HepG2 (cell line): ENCODE measurements around the gene FYB1. TPM values are rescaled to one million over a fixed set of nuclear protein-coding genes. Genes with fewer than 3 reads are reported as not detected.

ENCODE experiments used
- ARID3A ChIP-seq: IDR thresholded peaks from 2 replicates; pipeline ENCODE4 v1.6.1; 2012; ENCODE audit warnings: low read depth, low read length, improper control_type of control experiment
- ATAD3A ChIP-seq: sonication (generic); formaldehyde crosslinking; IDR thresholded peaks from 2 replicates; pipeline ENCODE4 v1.4.0; 2020; ENCODE audit warnings: missing genetic modification reagents
- DNMT3B ChIP-seq: conservative IDR thresholded peaks from 2 replicates; pipeline ENCODE4 v1.6.1; 2016; ENCODE audit warnings: missing biosample characterization, control low read depth
- DR1 ChIP-seq: sonication (generic); formaldehyde crosslinking; IDR thresholded peaks from 2 replicates; pipeline ENCODE4 v1.8.0; 2021; ENCODE audit warnings: mild to moderate bottlenecking, missing genetic modification reagents, inconsistent platforms
- HNF1A ChIP-seq, 2 experiments: sonication (generic) in 1 of 2; formaldehyde crosslinking in 1 of 2; IDR thresholded peaks; 2 replicates each; pipeline versions ENCODE4 v1.4.0 to v1.6.1; 2016 to 2020; ENCODE audit warnings: borderline replicate concordance in 1 of 2, low read depth in 1 of 2, mild to moderate bottlenecking in 1 of 2, missing genetic modification reagents in 1 of 2
- JUN ChIP-seq: sonication (generic); formaldehyde crosslinking; IDR thresholded peaks from 2 replicates; pipeline ENCODE4 v1.4.0; 2020; ENCODE audit warnings: mild to moderate bottlenecking, missing genetic modification reagents
- JUNB ChIP-seq: sonication (generic); formaldehyde crosslinking; IDR thresholded peaks from 2 replicates; pipeline ENCODE4 v1.8.0; 2022; ENCODE audit warnings: missing genetic modification reagents, mild to moderate bottlenecking, borderline replicate concordance
- SAP130 ChIP-seq: IDR thresholded peaks from 2 replicates; pipeline ENCODE4 v1.6.1; 2016; ENCODE audit warnings: low read depth
- SOX5 ChIP-seq: IDR thresholded peaks from 2 replicates; pipeline ENCODE4 v1.6.1; 2016; ENCODE audit warnings: borderline replicate concordance
- SP5 ChIP-seq: IDR thresholded peaks from 2 replicates; pipeline ENCODE4 v1.6.1; 2016; ENCODE audit warnings: low read depth, borderline replicate concordance
- SRF ChIP-seq: IDR thresholded peaks from 2 replicates; pipeline ENCODE4 v1.6.1; 2011; ENCODE audit warnings: mild to moderate bottlenecking, low read depth, low read length, moderate library complexity
- ZBTB7B ChIP-seq: sonication (generic); formaldehyde crosslinking; IDR thresholded peaks from 2 replicates; pipeline ENCODE4 v1.4.0; 2020; ENCODE audit warnings: missing genetic modification reagents
- ZFP62 ChIP-seq: sonication (generic); formaldehyde crosslinking; IDR thresholded peaks from 2 replicates; pipeline ENCODE4 v1.4.0; 2020; ENCODE audit warnings: missing genetic modification reagents
- ZFP90 ChIP-seq: sonication (generic); formaldehyde crosslinking; IDR thresholded peaks from 2 replicates; pipeline ENCODE4 v1.8.0; 2022; ENCODE audit warnings: missing genetic modification reagents, mild to moderate bottlenecking, inconsistent platforms, borderline replicate concordance
- ZNF136 ChIP-seq: sonication (generic); formaldehyde crosslinking; IDR thresholded peaks from 2 replicates; pipeline ENCODE4 v1.8.1; 2022; ENCODE audit warnings: low read depth, mild to moderate bottlenecking, moderate library complexity, missing genetic modification reagents
- ZNF24 ChIP-seq: fragments of 450-650 bp; IDR thresholded peaks from 2 replicates; pipeline ENCODE4 v1.6.1; 2017; ENCODE audit warnings: antibody characterized with exemption, mild to moderate bottlenecking
- ZNF354B ChIP-seq: sonication (generic); formaldehyde crosslinking; IDR thresholded peaks from 2 replicates; pipeline ENCODE4 v1.8.0; 2022; ENCODE audit warnings: mild to moderate bottlenecking, missing genetic modification reagents
- ZNF703 ChIP-seq: sonication (generic); formaldehyde crosslinking; IDR thresholded peaks from 2 replicates; pipeline ENCODE4 v1.5.1; 2020; ENCODE audit warnings: missing genetic modification reagents, mild to moderate bottlenecking, moderate library complexity, borderline replicate concordance
- ZNF746 ChIP-seq: sonication (generic); formaldehyde crosslinking; IDR thresholded peaks from 2 replicates; pipeline ENCODE4 v1.8.0; 2022; ENCODE audit warnings: mild to moderate bottlenecking, missing genetic modification reagents
- polyA plus RNA-seq, 8 experiments: library from polyadenylated mRNA; depleted of rRNA in 3 of 8; stranded (reverse) in 7 of 8; unstranded in 1 of 8; fragments of >200 nt; fragmentation: Illumina TruSeq in 4 of 8; extraction: Trizol in 4 of 8; gene quantifications; 2 replicates each; pipeline versions ENCODE4 v1.2.1 to v1.2.3, GENCODE V29; 2011 to 2016; ENCODE audit warnings: low read depth in 4 of 8, missing spikeins in 1 of 8, mixed read lengths in 1 of 8; ENCODE audit not compliant: insufficient read depth in 1 of 8
- total RNA-seq, 5 experiments: library from RNA; depleted of rRNA; stranded (reverse); fragments of >200 nt; fragmentation: Illumina TruSeq; extraction: Trizol; gene quantifications; 2 replicates each; pipeline ENCODE4 v1.2.3, GENCODE V29; 2016; ENCODE audit warnings: low read depth in 1 of 5
- TF ChIP-seq, protein P1 (sequence below): sonication (generic); formaldehyde crosslinking; IDR thresholded peaks from 2 replicates; pipeline ENCODE4 v1.8.0; 2022; ENCODE audit warnings: mild to moderate bottlenecking, missing genetic modification reagents, borderline replicate concordance
- TF ChIP-seq, protein P2 (sequence below): sonication (generic); formaldehyde crosslinking; IDR thresholded peaks from 2 replicates; pipeline ENCODE4 v1.5.1; 2020; ENCODE audit warnings: missing genetic modification reagents, mild to moderate bottlenecking, borderline replicate concordance

FYB1 gene
- total and polyA plus RNA-seq, 2 of the 13 experiments (the other 11 are each of a cell fraction or from before 2014, with no cell fraction given), result 0.03 TPM; not detected in 1

DNA sequence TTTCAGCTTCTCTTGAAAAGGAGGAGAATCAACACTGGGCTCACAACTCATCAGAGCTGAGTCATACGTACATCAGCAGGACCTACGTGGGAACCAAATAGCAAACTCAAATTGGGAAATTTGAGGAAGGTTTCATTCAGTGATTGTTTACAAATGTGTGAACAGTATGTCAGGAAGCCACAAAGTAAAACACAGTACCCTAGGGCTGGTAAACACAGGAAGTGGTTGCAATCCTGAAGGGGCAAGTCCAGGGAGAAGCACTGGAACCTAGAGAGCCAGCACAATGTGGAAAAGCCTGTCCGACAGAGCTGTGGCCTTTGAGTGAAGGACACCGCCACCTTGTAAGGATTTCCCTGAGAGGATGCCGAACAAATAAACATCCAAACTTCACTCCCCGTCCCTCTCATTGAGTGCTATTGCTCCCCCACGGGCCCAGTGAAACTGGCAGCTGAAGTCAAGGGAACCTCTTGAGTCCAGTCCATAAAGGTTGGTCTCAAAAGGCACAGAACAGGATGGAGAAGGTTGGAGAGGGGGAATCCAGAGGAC lies 118.4 kb downstream of the FYB1 start (continued):
- TF ChIP-seq HNF1A (IDR thresholded peaks at IDR 0.05; ENCODE audit: low read depth) (no peak), HNF1A (CRISPR knock-in tag; IDR thresholded peaks at IDR 0.05; ENCODE audit: borderline replicate concordance) (no peak), DNMT3B (no peak), SRF (no peak), SAP130 (CRISPR knock-in tag) (peak; percentile 66), JUNB (no peak), ZNF24 (no peak), ZNF354B (CRISPR knock-in tag) (no peak), ZNF746 (CRISPR knock-in tag) (no peak), ZFP62 (CRISPR knock-in tag) (no peak), ZFP90 (CRISPR knock-in tag) (no peak), JUN (CRISPR knock-in tag) (no peak), ZNF703 (CRISPR knock-in tag) (no peak), ZBTB7B (no peak), SP5 (0 out of 2 replicates have a peak, but pooled peaks have one; percentile 12), ATAD3A (CRISPR knock-in tag) (no peak), DR1 (CRISPR knock-in tag) (no peak), ARID3A (0 out of 2 replicates have a peak, but pooled peaks have one; percentile 41), SOX5 (CRISPR knock-in tag) (peak; percentile 77; the same call in 1 of the 2 replicates), ZNF136 (CRISPR knock-in tag) (no peak)
- TF ChIP-seq, protein P1, sequence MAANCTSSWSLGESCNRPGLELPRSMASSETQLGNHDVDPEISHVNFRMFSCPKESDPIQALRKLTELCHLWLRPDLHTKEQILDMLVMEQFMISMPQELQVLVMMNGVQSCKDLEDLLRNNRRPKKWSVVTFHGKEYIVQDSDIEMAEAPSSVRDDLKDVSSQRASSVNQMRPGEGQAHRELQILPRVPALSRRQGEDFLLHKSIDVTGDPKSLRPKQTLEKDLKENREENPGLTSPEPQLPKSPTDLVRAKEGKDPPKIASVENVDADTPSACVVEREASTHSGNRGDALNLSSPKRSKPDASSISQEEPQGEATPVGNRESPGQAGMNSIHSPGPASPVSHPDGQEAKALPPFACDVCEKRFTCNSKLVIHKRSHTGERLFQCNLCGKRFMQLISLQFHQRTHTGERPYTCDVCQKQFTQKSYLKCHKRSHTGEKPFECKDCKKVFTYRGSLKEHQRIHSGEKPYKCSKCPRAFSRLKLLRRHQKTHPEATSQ (CRISPR knock-in tag), result no peak
- TF ChIP-seq, protein P2, sequence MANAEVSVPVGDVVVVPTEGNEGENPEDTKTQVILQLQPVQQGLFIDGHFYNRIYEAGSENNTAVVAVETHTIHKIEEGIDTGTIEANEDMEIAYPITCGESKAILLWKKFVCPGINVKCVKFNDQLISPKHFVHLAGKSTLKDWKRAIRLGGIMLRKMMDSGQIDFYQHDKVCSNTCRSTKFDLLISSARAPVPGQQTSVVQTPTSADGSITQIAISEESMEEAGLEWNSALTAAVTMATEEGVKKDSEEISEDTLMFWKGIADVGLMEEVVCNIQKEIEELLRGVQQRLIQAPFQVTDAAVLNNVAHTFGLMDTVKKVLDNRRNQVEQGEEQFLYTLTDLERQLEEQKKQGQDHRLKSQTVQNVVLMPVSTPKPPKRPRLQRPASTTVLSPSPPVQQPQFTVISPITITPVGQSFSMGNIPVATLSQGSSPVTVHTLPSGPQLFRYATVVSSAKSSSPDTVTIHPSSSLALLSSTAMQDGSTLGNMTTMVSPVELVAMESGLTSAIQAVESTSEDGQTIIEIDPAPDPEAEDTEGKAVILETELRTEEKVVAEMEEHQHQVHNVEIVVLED, result no peak
